HepG2 (cell line): ENCODE data around the gene IL27RA. TPM values are rescaled to one million over a fixed set of nuclear protein-coding genes. Genes with fewer than 3 reads are reported as not detected.

Experiments used
- CBFB ChIP-seq: sonication (generic); formaldehyde crosslinking; IDR thresholded peaks from 2 replicates; pipeline ENCODE4 v1.4.0; 2020; ENCODE audit warnings: missing genetic modification reagents
- JDP2 ChIP-seq: sonication (generic); formaldehyde crosslinking; IDR thresholded peaks from 2 replicates; pipeline ENCODE4 v1.8.1; 2022; ENCODE audit warnings: missing genetic modification reagents, borderline replicate concordance
- JUNB ChIP-seq: sonication (generic); formaldehyde crosslinking; IDR thresholded peaks from 2 replicates; pipeline ENCODE4 v1.8.0; 2022; ENCODE audit warnings: missing genetic modification reagents, mild to moderate bottlenecking, borderline replicate concordance
- KLF12 ChIP-seq: sonication (generic); formaldehyde crosslinking; IDR thresholded peaks from 2 replicates; pipeline ENCODE4 v1.4.0; 2020; ENCODE audit warnings: missing genetic modification reagents, borderline replicate concordance
- MBNL3 ChIP-seq: fragments of 250-450 bp; sonication (Bioruptor Pico); conservative IDR thresholded peaks from 2 replicates; pipeline ENCODE4 v1.8.0; 2022; ENCODE audit warnings: mild to moderate bottlenecking, inconsistent platforms
- NFATC3 ChIP-seq: sonication (generic); formaldehyde crosslinking; IDR thresholded peaks from 2 replicates; pipeline ENCODE4 v1.5.1; 2020; ENCODE audit warnings: mild to moderate bottlenecking, missing genetic modification reagents
- RCOR2 ChIP-seq: IDR thresholded peaks from 2 replicates; pipeline ENCODE4 v1.6.1; 2016; ENCODE audit warnings: missing biosample characterization, missing genetic modification reagents
- SMC3 ChIP-seq: IDR thresholded peaks from 2 replicates; pipeline ENCODE4 v1.6.1; 2011; ENCODE audit warnings: low read length, improper control_type of control experiment
- ZNF326 ChIP-seq: sonication (generic); formaldehyde crosslinking; IDR thresholded peaks from 2 replicates; pipeline ENCODE4 v1.4.0; 2020; ENCODE audit warnings: missing genetic modification reagents, borderline replicate concordance
- ZNF496 ChIP-seq: sonication (generic); formaldehyde crosslinking; IDR thresholded peaks from 2 replicates; pipeline ENCODE4 v1.8.1; 2023; ENCODE audit warnings: mild to moderate bottlenecking, moderate library complexity, missing genetic modification reagents; ENCODE audit not compliant: insufficient replicate concordance
- polyA plus RNA-seq, 8 experiments: library from polyadenylated mRNA; depleted of rRNA in 3 of 8; stranded (reverse) in 7 of 8; unstranded in 1 of 8; fragments of >200 nt; fragmentation: Illumina TruSeq in 4 of 8; extraction: Trizol in 4 of 8; gene quantifications; 2 replicates each; pipeline versions ENCODE4 v1.2.1 to v1.2.3, GENCODE V29; 2011 to 2016; ENCODE audit warnings: low read depth in 4 of 8, missing spikeins in 1 of 8, mixed read lengths in 1 of 8; ENCODE audit not compliant: insufficient read depth in 1 of 8
- total RNA-seq, 5 experiments: library from RNA; depleted of rRNA; stranded (reverse); fragments of >200 nt; fragmentation: Illumina TruSeq; extraction: Trizol; gene quantifications; 2 replicates each; pipeline ENCODE4 v1.2.3, GENCODE V29; 2016; ENCODE audit warnings: low read depth in 1 of 5
- TF ChIP-seq, protein P1 (sequence below): IDR thresholded peaks from 2 replicates; pipeline ENCODE4 v1.6.1; 2016; ENCODE audit warnings: low read depth
- TF ChIP-seq, protein P2 (sequence below): sonication (generic); formaldehyde crosslinking; IDR thresholded peaks from 2 replicates; pipeline ENCODE4 v1.4.0; 2020; ENCODE audit warnings: missing genetic modification reagents, borderline replicate concordance
- TF ChIP-seq, protein P3 (sequence below), 2 experiments: sonication (generic) in 1 of 2; formaldehyde crosslinking in 1 of 2; IDR thresholded peaks; 2 replicates each; pipeline versions ENCODE4 v1.4.0 to v1.6.1; 2016 to 2020; ENCODE audit warnings: borderline replicate concordance in 1 of 2, low read depth in 1 of 2, mild to moderate bottlenecking in 1 of 2, missing genetic modification reagents in 1 of 2
- TF ChIP-seq, protein P4 (sequence below): sonication (generic); formaldehyde crosslinking; IDR thresholded peaks from 2 replicates; pipeline ENCODE4 v1.9.0; 2022; ENCODE audit warnings: low read depth, missing genetic modification reagents

Gene IL27RA
- total and polyA plus RNA-seq, 2 of the 13 experiments (the other 11 are each of a cell fraction or from before 2014, with no cell fraction given) = 3.5 to 8.1 TPM

DNA sequence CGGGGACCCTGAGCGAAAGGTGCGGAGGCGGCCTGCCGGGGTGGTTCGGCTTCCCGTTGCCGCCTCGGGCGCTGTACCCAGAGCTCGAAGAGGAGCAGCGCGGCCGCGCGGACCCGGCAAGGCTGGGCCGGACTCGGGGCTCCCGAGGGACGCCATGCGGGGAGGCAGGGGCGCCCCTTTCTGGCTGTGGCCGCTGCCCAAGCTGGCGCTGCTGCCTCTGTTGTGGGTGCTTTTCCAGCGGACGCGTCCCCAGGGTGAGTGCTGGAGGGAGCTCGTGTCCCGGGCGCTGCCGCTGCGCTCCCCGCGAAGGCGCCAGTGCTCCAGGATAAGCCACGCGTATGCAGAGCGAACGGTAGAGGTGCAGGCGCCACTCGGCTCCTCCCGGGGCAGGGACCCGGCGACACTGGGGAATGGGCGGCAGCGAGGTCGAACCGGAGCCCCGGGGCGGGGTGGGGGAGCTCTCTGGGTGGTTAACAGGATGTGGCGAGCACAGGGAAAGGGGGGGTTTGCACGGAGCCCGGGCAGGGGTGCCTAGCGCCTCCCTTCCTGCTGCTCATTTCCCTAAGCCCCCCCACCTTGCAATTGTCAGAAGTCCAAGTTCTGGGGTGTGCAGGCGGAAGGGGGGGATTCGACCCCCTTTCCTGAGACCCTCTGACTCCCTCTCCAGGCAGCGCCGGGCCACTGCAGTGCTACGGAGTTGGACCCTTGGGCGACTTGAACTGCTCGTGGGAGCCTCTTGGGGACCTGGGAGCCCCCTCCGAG is at the start of gene IL27RA (continued):
- TF ChIP-seq, protein P1, sequence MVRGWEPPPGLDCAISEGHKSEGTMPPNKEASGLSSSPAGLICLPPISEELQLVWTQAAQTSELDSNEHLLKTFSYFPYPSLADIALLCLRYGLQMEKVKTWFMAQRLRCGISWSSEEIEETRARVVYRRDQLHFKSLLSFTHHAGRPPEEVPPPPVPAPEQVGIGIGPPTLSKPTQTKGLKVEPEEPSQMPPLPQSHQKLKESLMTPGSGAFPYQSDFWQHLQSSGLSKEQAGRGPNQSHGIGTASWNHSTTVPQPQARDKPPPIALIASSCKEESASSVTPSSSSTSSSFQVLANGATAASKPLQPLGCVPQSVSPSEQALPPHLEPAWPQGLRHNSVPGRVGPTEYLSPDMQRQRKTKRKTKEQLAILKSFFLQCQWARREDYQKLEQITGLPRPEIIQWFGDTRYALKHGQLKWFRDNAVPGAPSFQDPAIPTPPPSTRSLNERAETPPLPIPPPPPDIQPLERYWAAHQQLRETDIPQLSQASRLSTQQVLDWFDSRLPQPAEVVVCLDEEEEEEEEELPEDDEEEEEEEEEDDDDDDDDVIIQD (CRISPR knock-in tag) = no peak
- TF ChIP-seq KLF12 (CRISPR knock-in tag) (no peak), NFATC3 (CRISPR knock-in tag) (no peak; the same call in 1 of the 2 replicates), SMC3 (0 out of 2 replicates have a peak, but pooled peaks have one; percentile 9), JDP2 (CRISPR knock-in tag) (no peak), MBNL3 (CRISPR knock-in tag) (no peak), JUNB (CRISPR knock-in tag) (no peak), RCOR2 (no peak), ZNF326 (CRISPR knock-in tag) (no peak), ZNF496 (CRISPR knock-in tag) (no peak), CBFB (CRISPR knock-in tag) (0 out of 2 replicates have a peak, but pooled peaks have one; percentile 13)
- TF ChIP-seq, protein P2, sequence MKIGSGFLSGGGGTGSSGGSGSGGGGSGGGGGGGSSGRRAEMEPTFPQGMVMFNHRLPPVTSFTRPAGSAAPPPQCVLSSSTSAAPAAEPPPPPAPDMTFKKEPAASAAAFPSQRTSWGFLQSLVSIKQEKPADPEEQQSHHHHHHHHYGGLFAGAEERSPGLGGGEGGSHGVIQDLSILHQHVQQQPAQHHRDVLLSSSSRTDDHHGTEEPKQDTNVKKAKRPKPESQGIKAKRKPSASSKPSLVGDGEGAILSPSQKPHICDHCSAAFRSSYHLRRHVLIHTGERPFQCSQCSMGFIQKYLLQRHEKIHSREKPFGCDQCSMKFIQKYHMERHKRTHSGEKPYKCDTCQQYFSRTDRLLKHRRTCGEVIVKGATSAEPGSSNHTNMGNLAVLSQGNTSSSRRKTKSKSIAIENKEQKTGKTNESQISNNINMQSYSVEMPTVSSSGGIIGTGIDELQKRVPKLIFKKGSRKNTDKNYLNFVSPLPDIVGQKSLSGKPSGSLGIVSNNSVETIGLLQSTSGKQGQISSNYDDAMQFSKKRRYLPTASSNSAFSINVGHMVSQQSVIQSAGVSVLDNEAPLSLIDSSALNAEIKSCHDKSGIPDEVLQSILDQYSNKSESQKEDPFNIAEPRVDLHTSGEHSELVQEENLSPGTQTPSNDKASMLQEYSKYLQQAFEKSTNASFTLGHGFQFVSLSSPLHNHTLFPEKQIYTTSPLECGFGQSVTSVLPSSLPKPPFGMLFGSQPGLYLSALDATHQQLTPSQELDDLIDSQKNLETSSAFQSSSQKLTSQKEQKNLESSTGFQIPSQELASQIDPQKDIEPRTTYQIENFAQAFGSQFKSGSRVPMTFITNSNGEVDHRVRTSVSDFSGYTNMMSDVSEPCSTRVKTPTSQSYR (CRISPR knock-in tag) = no peak
- TF ChIP-seq, protein P3, sequence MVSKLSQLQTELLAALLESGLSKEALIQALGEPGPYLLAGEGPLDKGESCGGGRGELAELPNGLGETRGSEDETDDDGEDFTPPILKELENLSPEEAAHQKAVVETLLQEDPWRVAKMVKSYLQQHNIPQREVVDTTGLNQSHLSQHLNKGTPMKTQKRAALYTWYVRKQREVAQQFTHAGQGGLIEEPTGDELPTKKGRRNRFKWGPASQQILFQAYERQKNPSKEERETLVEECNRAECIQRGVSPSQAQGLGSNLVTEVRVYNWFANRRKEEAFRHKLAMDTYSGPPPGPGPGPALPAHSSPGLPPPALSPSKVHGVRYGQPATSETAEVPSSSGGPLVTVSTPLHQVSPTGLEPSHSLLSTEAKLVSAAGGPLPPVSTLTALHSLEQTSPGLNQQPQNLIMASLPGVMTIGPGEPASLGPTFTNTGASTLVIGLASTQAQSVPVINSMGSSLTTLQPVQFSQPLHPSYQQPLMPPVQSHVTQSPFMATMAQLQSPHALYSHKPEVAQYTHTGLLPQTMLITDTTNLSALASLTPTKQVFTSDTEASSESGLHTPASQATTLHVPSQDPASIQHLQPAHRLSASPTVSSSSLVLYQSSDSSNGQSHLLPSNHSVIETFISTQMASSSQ (IDR thresholded peaks at IDR 0.05; ENCODE audit: low read depth) = no peak
- TF ChIP-seq, protein P3 (CRISPR knock-in tag; IDR thresholded peaks at IDR 0.05; ENCODE audit: borderline replicate concordance) = no peak
- TF ChIP-seq, protein P4, sequence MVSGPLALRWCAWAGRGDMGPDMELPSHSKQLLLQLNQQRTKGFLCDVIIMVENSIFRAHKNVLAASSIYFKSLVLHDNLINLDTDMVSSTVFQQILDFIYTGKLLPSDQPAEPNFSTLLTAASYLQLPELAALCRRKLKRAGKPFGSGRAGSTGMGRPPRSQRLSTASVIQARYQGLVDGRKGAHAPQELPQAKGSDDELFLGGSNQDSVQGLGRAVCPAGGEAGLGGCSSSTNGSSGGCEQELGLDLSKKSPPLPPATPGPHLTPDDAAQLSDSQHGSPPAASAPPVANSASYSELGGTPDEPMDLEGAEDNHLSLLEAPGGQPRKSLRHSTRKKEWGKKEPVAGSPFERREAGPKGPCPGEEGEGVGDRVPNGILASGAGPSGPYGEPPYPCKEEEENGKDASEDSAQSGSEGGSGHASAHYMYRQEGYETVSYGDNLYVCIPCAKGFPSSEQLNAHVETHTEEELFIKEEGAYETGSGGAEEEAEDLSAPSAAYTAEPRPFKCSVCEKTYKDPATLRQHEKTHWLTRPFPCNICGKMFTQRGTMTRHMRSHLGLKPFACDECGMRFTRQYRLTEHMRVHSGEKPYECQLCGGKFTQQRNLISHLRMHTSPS (CRISPR knock-in tag) = no peak; the same call in 1 of the 2 replicates
